ENCODE data around the gene KRTAP29-1.

The KRTAP29-1 gene

GRCh38 chr17:41296846-41297245 lies 5.8 kb downstream of the KRTAP29-1 start:
- peaks cover 6% of the 10 kb centered on the region for H3K27me3 ChIP-seq (ENCODE audit: insufficient read depth, low read length, poor library complexity)
- no peak overlapping the region for H3K9ac ChIP-seq (ENCODE audit: low read depth, low read length)
- H3K36me3 ChIP-seq (ENCODE audit: insufficient read depth, low read length): no peaks in the 10 kb centered on the region
- TF ChIP-seq EZH2 (IDR thresholded peaks at IDR 0.05; ENCODE audit: borderline replicate concordance, low read depth, low read length, severe bottlenecking) (no peak), CTCF (IDR thresholded peaks at IDR 0.05; ENCODE audit: borderline replicate concordance, extremely low read depth, low read length, poor library complexity, severe bottlenecking) (no peak)
- no peak overlapping the region for H2AFZ ChIP-seq (ENCODE audit: low read depth, low read length)
- ATAC-seq (ENCODE audit: insufficient read depth, low read depth) (no peak), DNase-seq (no peak)
- H4K20me1 ChIP-seq (ENCODE audit: insufficient read depth, low read length): no peaks in the 10 kb centered on the region
- no peaks in the 10 kb centered on the region for H3K4me1 ChIP-seq (ENCODE audit: insufficient read depth, low read length)
- H3K79me2 ChIP-seq (ENCODE audit: insufficient read depth, low read length): no peaks in the 10 kb centered on the region
- H3K4me2 ChIP-seq (ENCODE audit: insufficient read depth, low read length): no peak overlapping the region
- no peaks in the 10 kb centered on the region for H3K9me3 ChIP-seq (ENCODE audit: insufficient read depth, low read length, severe bottlenecking)
- no peak overlapping the region for H3K4me3 ChIP-seq (ENCODE audit: low read depth in 1 of 2, low read length in 2 of 2)
- H3K27ac ChIP-seq (ENCODE audit: low read length): no peak overlapping the region

- no peak for TF ChIP-seq CTCF (IDR thresholded peaks at IDR 0.05; ENCODE audit: borderline replicate concordance, extremely low read depth, low read length, poor library complexity, severe bottlenecking)
- TF ChIP-seq EZH2 (IDR thresholded peaks at IDR 0.05; ENCODE audit: borderline replicate concordance, low read depth, low read length, severe bottlenecking): no peak
- no peaks in the 10 kb centered on the region for H3K4me1 ChIP-seq (ENCODE audit: insufficient read depth, low read length)
- H3K9me3 ChIP-seq (ENCODE audit: insufficient read depth, low read length, severe bottlenecking): no peaks in the 10 kb centered on the region
- H2AFZ ChIP-seq (ENCODE audit: low read depth, low read length): no peak overlapping the region
- H4K20me1 ChIP-seq (ENCODE audit: insufficient read depth, low read length): no peaks in the 10 kb centered on the region
- H3K36me3 ChIP-seq (ENCODE audit: insufficient read depth, low read length): no peaks in the 10 kb centered on the region
- no peak for ATAC-seq (ENCODE audit: insufficient read depth, low read depth)
- H3K27me3 ChIP-seq (ENCODE audit: insufficient read depth, low read length, poor library complexity): peaks cover 5% of the 10 kb centered on the region
- no peak for DNase-seq
- H3K79me2 ChIP-seq (ENCODE audit: insufficient read depth, low read length): no peaks in the 10 kb centered on the region
- no peak overlapping the region for H3K4me3 ChIP-seq (ENCODE audit: low read depth in 1 of 2, low read length in 2 of 2)
- H3K9ac ChIP-seq (ENCODE audit: low read depth, low read length): no peak overlapping the region
- no peak overlapping the region for H3K4me2 ChIP-seq (ENCODE audit: insufficient read depth, low read length)
- no peak overlapping the region for H3K27ac ChIP-seq (ENCODE audit: low read length)
These were observed 8.6 kb downstream of the KRTAP29-1 start for GRCh38 chr17:41294016-41294415.

GRCh38 chr17:41287050-41287449 lies 15.6 kb downstream of the KRTAP29-1 start:
- Histone ChIP-seq H4K20me1 (ENCODE audit: insufficient read depth, low read length) (no peaks in the 10 kb centered on the region), H3K27me3 (ENCODE audit: insufficient read depth, low read length, poor library complexity) (peaks cover 11% of the 10 kb centered on the region), H3K79me2 (ENCODE audit: insufficient read depth, low read length) (no peaks in the 10 kb centered on the region), H3K4me3 (ENCODE audit: low read depth in 1 of 2, low read length in 2 of 2) (no peak overlapping the region), H3K9me3 (ENCODE audit: insufficient read depth, low read length, severe bottlenecking) (no peaks in the 10 kb centered on the region), H3K36me3 (ENCODE audit: insufficient read depth, low read length) (no peaks in the 10 kb centered on the region), H3K4me2 (ENCODE audit: insufficient read depth, low read length) (no peak overlapping the region), H3K4me1 (ENCODE audit: insufficient read depth, low read length) (no peaks in the 10 kb centered on the region), H3K9ac (ENCODE audit: low read depth, low read length) (no peak overlapping the region), H3K27ac (ENCODE audit: low read length) (no peak overlapping the region), H2AFZ (ENCODE audit: low read depth, low read length) (no peak overlapping the region)
- TF ChIP-seq EZH2 (IDR thresholded peaks at IDR 0.05; ENCODE audit: borderline replicate concordance, low read depth, low read length, severe bottlenecking): no peak
- ATAC-seq (ENCODE audit: insufficient read depth, low read depth) (no peak), DNase-seq (no peak)

GRCh38 chr17:41284546-41284945 lies 18.1 kb downstream of the KRTAP29-1 start:
- H3K9me3 ChIP-seq (ENCODE audit: insufficient read depth, low read length, severe bottlenecking): no peaks in the 10 kb centered on the region
- ATAC-seq (ENCODE audit: insufficient read depth, low read depth): no peak
- no peak overlapping the region for H3K4me3 ChIP-seq (ENCODE audit: low read depth in 1 of 2, low read length in 2 of 2)
- no peaks in the 10 kb centered on the region for H3K36me3 ChIP-seq (ENCODE audit: insufficient read depth, low read length)
- H3K4me1 ChIP-seq (ENCODE audit: insufficient read depth, low read length): no peaks in the 10 kb centered on the region
- H3K4me2 ChIP-seq (ENCODE audit: insufficient read depth, low read length): no peak overlapping the region
- peaks cover 8% of the 10 kb centered on the region for H3K27me3 ChIP-seq (ENCODE audit: insufficient read depth, low read length, poor library complexity)
- H3K27ac ChIP-seq (ENCODE audit: low read length): no peak overlapping the region
- TF ChIP-seq CTCF (IDR thresholded peaks at IDR 0.05; ENCODE audit: borderline replicate concordance, extremely low read depth, low read length, poor library complexity, severe bottlenecking): no peak
- no peak for TF ChIP-seq EZH2 (IDR thresholded peaks at IDR 0.05; ENCODE audit: borderline replicate concordance, low read depth, low read length, severe bottlenecking)
- H3K79me2 ChIP-seq (ENCODE audit: insufficient read depth, low read length): no peaks in the 10 kb centered on the region
- H2AFZ ChIP-seq (ENCODE audit: low read depth, low read length): no peak overlapping the region
- no peaks in the 10 kb centered on the region for H4K20me1 ChIP-seq (ENCODE audit: insufficient read depth, low read length)
- DNase-seq: no peak
- no peak overlapping the region for H3K9ac ChIP-seq (ENCODE audit: low read depth, low read length)

Data from DND-41 (cell line).